Tibial nerve (tissue), 4 donors: ENCODE measurements around the gene KLHL40. TPM values are rescaled to one million over a fixed set of nuclear protein-coding genes. Genes with fewer than 3 reads are reported as not detected.

Experiments used
- DNase-seq, 2 donors: peaks; one replicate each; pipeline ENCODE4 v3.0.0-alpha.2; 2019; ENCODE audit warnings: low spot score in 2 of 2
- H3K27ac ChIP-seq, 4 donors: fragments of 200-600 bp; sonication (generic) in 3 of 4; one replicate each; pipeline ENCODE4 v1.5.1; 2017 to 2019; ENCODE audit warnings: mild to moderate bottlenecking in 1 of 4
- H3K27me3 ChIP-seq, 2 donors: fragments of 200-600 bp; sonication (generic) in 1 of 2; one replicate each; pipeline versions ENCODE4 v1.5.1 to v1.6.0; 2017 to 2019
- H3K36me3 ChIP-seq, 3 donors: fragments of 200-600 bp; sonication (generic); one replicate each; pipeline ENCODE4 v1.5.1; 2018 to 2019
- H3K4me1 ChIP-seq, 4 donors: fragments of 200-600 bp; sonication (generic) in 3 of 4; one replicate each; pipeline ENCODE4 v1.5.1; 2017 to 2019
- H3K4me3 ChIP-seq, 4 donors: fragments of 200-600 bp; sonication (generic) in 3 of 4; one replicate each; pipeline ENCODE4 v1.5.1; 2017 to 2019; ENCODE audit warnings: mild to moderate bottlenecking in 1 of 4, moderate library complexity in 1 of 4
- H3K9me3 ChIP-seq, 4 donors: fragments of 200-600 bp; sonication (generic) in 3 of 4; one replicate each; pipeline ENCODE4 v1.5.1; 2017 to 2019
- CTCF ChIP-seq, 5 experiments: fragments of 200-600 bp in 3 of 5; fragments of 450-650 bp in 2 of 5; sonication (generic) in 3 of 5; IDR thresholded peaks; one replicate each; pipeline ENCODE4 v1.5.1; 2016 to 2019; ENCODE audit warnings: antibody characterized with exemption in 5 of 5, mild to moderate bottlenecking in 3 of 5, moderate library complexity in 2 of 5
- EP300 ChIP-seq, 2 donors: sonication (generic); formaldehyde crosslinking; IDR thresholded peaks; one replicate each; pipeline ENCODE4 v1.6.1; 2017; ENCODE audit warnings: antibody characterized with exemption in 2 of 2, mild to moderate bottlenecking in 1 of 2
- POLR2A ChIP-seq, 2 donors: fragments of 450-650 bp; IDR thresholded peaks; one replicate each; pipeline ENCODE4 v1.6.1; 2017; ENCODE audit warnings: antibody characterized with exemption in 2 of 2, mild to moderate bottlenecking in 2 of 2, moderate library complexity in 2 of 2
- WGBS, 2 donors: methylation state at CpG; one replicate each; pipeline ENCODE4 v1.1.5; 2018; 5-methylcytosine and 5-hydroxymethylcytosine counted together
- total RNA-seq, 4 donors: library from RNA; depleted of rRNA; stranded (reverse); fragments of >200 nt; gene quantifications; one replicate each; pipeline ENCODE4 v1.1.0, GENCODE V29; 2016

The KLHL40 gene
- total RNA-seq, 4 donors from 2014 or later = 0.42 TPM; not detected in 3

- no peak for TF ChIP-seq POLR2A (IDR thresholded peaks at IDR 0.05)
- no peak for TF ChIP-seq EP300 (IDR thresholded peaks at IDR 0.05)
- no peak for TF ChIP-seq CTCF (IDR thresholded peaks at IDR 0.05)
- 69 to 72% methylated on average over 11 to 15 of the region's 15 CpGs for WGBS, 2 donors
- H3K27me3 ChIP-seq = no peaks in the 10 kb centered on the region
- no peak for DNase-seq
- no peaks in the 10 kb centered on the region for H3K9me3 ChIP-seq
- H3K36me3 ChIP-seq = no peaks in the 10 kb centered on the region
- no peak overlapping the region for H3K4me3 ChIP-seq
- H3K27ac ChIP-seq = no peak overlapping the region
- H3K4me1 ChIP-seq = peaks cover 0 to 9% (median 0%) of the 10 kb centered on the region in 4 donors
Observed at GRCh38 chr3:42700366-42701288, 15.3 kb downstream of the KLHL40 start.

- Histone ChIP-seq H3K27ac (no peak overlapping the region), H3K4me3 (no peak overlapping the region), H3K4me1 (peaks cover 0 to 9% (median 0%) of the 10 kb centered on the region in 4 donors), H3K9me3 (no peaks in the 10 kb centered on the region), H3K36me3 (no peaks in the 10 kb centered on the region), H3K27me3 (no peaks in the 10 kb centered on the region)
- no peak for TF ChIP-seq POLR2A (IDR thresholded peaks at IDR 0.05)
- no peak for TF ChIP-seq CTCF (IDR thresholded peaks at IDR 0.05)
- no peak for TF ChIP-seq EP300 (IDR thresholded peaks at IDR 0.05)
- WGBS, 2 donors = 29 to 38% methylated on average over 15 of the region's 15 CpGs
- no peak for DNase-seq
Observed at GRCh38 chr3:42701371-42702065, 16.2 kb downstream of the KLHL40 start.

- Histone ChIP-seq H3K36me3 (no peaks in the 10 kb centered on the region), H3K9me3 (no peaks in the 10 kb centered on the region), H3K4me1 (peaks cover 0 to 9% (median 0%) of the 10 kb centered on the region in 4 donors), H3K4me3 (no peak within 1 kb of the TSS), H3K27ac (no peak within 1 kb of the TSS), H3K27me3 (no peaks in the 10 kb centered on the region)
- no peak for TF ChIP-seq EP300 (IDR thresholded peaks at IDR 0.05)
- no peak for TF ChIP-seq CTCF (IDR thresholded peaks at IDR 0.05)
- no peak for TF ChIP-seq POLR2A (IDR thresholded peaks at IDR 0.05)
- 58 to 64% methylated on average over 9 to 21 of the region's 21 CpGs for WGBS, 2 donors
- DNase-seq = no peak
Observed at GRCh38 chr3:42702066-42702951, 17.0 kb downstream of the KLHL40 start, which contains the start of gene HHATL. Gene HHATL (minus strand): TSS chr3:42702798. CDS start chr3:42700826, 1,972 bp downstream.

GRCh38 chr3:42702982-42703694 lies 17.8 kb downstream of the KLHL40 start:
- DNase-seq = no peak
- WGBS, 2 donors = 84 to 85% methylated on average over 4 to 5 of the region's 6 CpGs

More at GRCh38 chr3:42702982-42703694, 17.8 kb downstream of the KLHL40 start:
- no peak overlapping the region for H3K4me3 ChIP-seq
- H3K9me3 ChIP-seq = no peaks in the 10 kb centered on the region
- no peaks in the 10 kb centered on the region for H3K27me3 ChIP-seq
- no peaks in the 10 kb centered on the region for H3K36me3 ChIP-seq
- peaks cover 0 to 9% (median 0%) of the 10 kb centered on the region in 4 donors for H3K4me1 ChIP-seq
- H3K27ac ChIP-seq = no peak overlapping the region
- TF ChIP-seq EP300 (IDR thresholded peaks at IDR 0.05) (no peak), CTCF (IDR thresholded peaks at IDR 0.05) (no peak), POLR2A (IDR thresholded peaks at IDR 0.05) (no peak)
